Panc1 (cell line): ENCODE results near the gene NXPE3. TPM values are rescaled to one million over a fixed set of nuclear protein-coding genes. Genes with fewer than 3 reads are reported as not detected.
"Not testable (repeated sequence)": the region's sequence is repeated elsewhere in the genome, so short reads cannot be mapped to it uniquely, and the experiment has no call there.

Experiments
- ATAC-seq: fragments of 200-7000 bp; cut with Tn5 transposase; 2 replicates; pipeline ENCODE4 v1.9.1; 2020; ENCODE audit warnings: mild to moderate bottlenecking, moderate library complexity
- BruUV-seq: library from RNA; stranded (reverse); fragments of 400-500 nt; replicated peaks from 2 replicates; lab custom pipeline; 2021; lab: Mats Ljungman, UMichigan
- CTCF ChIA-PET: fragments of 300-600 bp; sonication (Branson Sonifier 250); formaldehyde crosslinking; loops from one replicate; lab custom pipeline; 2022; ENCODE audit warnings: antibody characterized with exemption; lab: Charles Lee
- POLR2A ChIA-PET: fragments of 300-600 bp; sonication (Branson Sonifier 250); formaldehyde crosslinking; loops from one replicate; lab custom pipeline; 2022; ENCODE audit warnings: antibody characterized with exemption; lab: Charles Lee
- DNase-seq: peaks from one replicate; pipeline ENCODE4 v3.0.0-alpha.2; 2010; ENCODE audit warnings: low read depth, low spot score
- H3K27ac ChIP-seq: 2 replicates; pipeline ENCODE4 v1.5.1; 2011; ENCODE audit warnings: mild to moderate bottlenecking, low read length, inconsistent platforms
- H3K27me3 ChIP-seq: fragments of 200-500 bp; sonication (Bioruptor generic); 2 replicates; pipeline ENCODE4 v1.6.0; 2014; ENCODE audit warnings: low read length, inconsistent platforms; ENCODE audit not compliant: control insufficient read depth, insufficient read depth
- H3K36me3 ChIP-seq: fragments of 200-500 bp; sonication (Bioruptor generic); 2 replicates; pipeline ENCODE4 v1.5.1; 2014; ENCODE audit warnings: inconsistent platforms, mild to moderate bottlenecking, low read length, moderate library complexity; ENCODE audit not compliant: control insufficient read depth, insufficient read depth
- H3K4me1 ChIP-seq: 2 replicates; pipeline ENCODE4 v1.5.1; 2011; ENCODE audit warnings: inconsistent platforms, mild to moderate bottlenecking, low read length, moderate library complexity; ENCODE audit not compliant: control insufficient read depth, insufficient read depth
- H3K4me3 ChIP-seq, 2 experiments: 2 replicates each; pipeline ENCODE4 v1.5.1; 2011 to 2012; ENCODE audit warnings: low read depth in 2 of 2, low read length in 2 of 2, mild to moderate bottlenecking in 2 of 2, inconsistent platforms in 1 of 2, moderate library complexity in 1 of 2
- H3K9me3 ChIP-seq: fragments of 200-500 bp; sonication (Bioruptor generic); 2 replicates; pipeline ENCODE4 v1.5.1; 2014; ENCODE audit warnings: low read depth, mild to moderate bottlenecking, inconsistent platforms, low read length, moderate library complexity; ENCODE audit not compliant: control insufficient read depth, insufficient read depth
- POLR2AphosphoS5 ChIP-seq: IDR thresholded peaks from 2 replicates; pipeline ENCODE4 v1.6.1; 2012; ENCODE audit warnings: mild to moderate bottlenecking, low read depth, low read length, moderate library complexity
- SIN3A ChIP-seq: IDR thresholded peaks from 2 replicates; pipeline ENCODE4 v1.6.1; 2012; ENCODE audit warnings: low read depth, mild to moderate bottlenecking, low read length, moderate library complexity, borderline replicate concordance; ENCODE audit not compliant: insufficient read depth
- TCF7L2 ChIP-seq: IDR thresholded peaks from 2 replicates; pipeline ENCODE4 v1.6.1; 2011; ENCODE audit warnings: mild to moderate bottlenecking, low read depth, low read length, inconsistent platforms
- in situ Hi-C: cut with HindIII; loops from 2 replicates; pipeline ENCODE4 v1.10.0; 2016; ENCODE audit warnings: low sequenced_read_pairs, low pct_unique_long_range_greater_than_20kb
- intact Hi-C: fragments of 100-400 bp; cut with micrococcal nuclease; formaldehyde crosslinking; loops from one replicate; pipeline ENCODE4 v1.10.0; 2022; ENCODE audit not compliant: unreplicated experiment
- total RNA-seq: library from RNA; stranded (reverse); gene quantifications from one replicate; pipeline ENCODE4 v1.2.1, GENCODE V29; 2021; ENCODE audit not compliant: unreplicated experiment
- TF ChIP-seq, protein P1 (sequence below): fragments of 450-650 bp; IDR thresholded peaks from 2 replicates; pipeline ENCODE4 v1.5.1; 2017; ENCODE audit warnings: mild to moderate bottlenecking
- TF ChIP-seq, protein P2 (sequence below), 2 experiments: IDR thresholded peaks; 2 replicates each; pipeline ENCODE4 v1.6.1; 2011 to 2012; ENCODE audit warnings: low read depth in 2 of 2, control low read depth in 1 of 2, low read length in 1 of 2, mild to moderate bottlenecking in 1 of 2, moderate library complexity in 1 of 2; ENCODE audit not compliant: insufficient read depth in 1 of 2

The NXPE3 gene
- total RNA-seq, 1 experiment from 2014 or later = 30.4 TPM

DNA sequence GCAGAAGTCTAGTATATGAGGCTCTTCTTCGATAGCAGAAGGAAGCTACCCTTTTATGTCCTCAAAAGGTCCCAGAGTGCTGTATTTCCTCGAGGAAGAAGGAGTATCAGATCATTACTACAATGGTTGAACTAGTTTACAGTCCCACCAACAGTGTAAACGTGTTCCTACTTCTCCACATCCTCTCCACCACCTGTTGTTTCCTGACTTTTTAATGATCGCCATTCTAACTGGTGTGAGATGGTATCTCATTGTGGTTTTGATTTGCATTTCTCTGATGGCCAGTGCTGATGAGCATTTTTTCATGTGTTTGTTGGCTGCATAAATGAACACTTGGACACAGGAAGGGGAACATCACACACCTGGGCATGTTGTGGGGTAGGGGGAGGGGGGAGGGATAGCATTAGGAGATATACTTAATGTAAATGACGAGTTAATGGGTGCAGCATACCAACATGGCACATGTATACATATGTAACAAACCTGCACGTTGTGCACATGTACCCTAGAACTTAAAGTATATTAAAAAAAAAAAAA is 1.2 kb upstream of the NXPE3 start:
- DNase-seq, H3K27me3 ChIP-seq, H3K4me3 ChIP-seq, H3K36me3 ChIP-seq, POLR2A ChIA-PET, H3K27ac ChIP-seq, intact Hi-C loops, ATAC-seq, BruUV-seq, CTCF ChIA-PET, in situ Hi-C loops, H3K9me3 ChIP-seq: not testable (repeated sequence)
- peaks cover 23% of the 10 kb centered on the region for H3K4me1 ChIP-seq

DNA sequence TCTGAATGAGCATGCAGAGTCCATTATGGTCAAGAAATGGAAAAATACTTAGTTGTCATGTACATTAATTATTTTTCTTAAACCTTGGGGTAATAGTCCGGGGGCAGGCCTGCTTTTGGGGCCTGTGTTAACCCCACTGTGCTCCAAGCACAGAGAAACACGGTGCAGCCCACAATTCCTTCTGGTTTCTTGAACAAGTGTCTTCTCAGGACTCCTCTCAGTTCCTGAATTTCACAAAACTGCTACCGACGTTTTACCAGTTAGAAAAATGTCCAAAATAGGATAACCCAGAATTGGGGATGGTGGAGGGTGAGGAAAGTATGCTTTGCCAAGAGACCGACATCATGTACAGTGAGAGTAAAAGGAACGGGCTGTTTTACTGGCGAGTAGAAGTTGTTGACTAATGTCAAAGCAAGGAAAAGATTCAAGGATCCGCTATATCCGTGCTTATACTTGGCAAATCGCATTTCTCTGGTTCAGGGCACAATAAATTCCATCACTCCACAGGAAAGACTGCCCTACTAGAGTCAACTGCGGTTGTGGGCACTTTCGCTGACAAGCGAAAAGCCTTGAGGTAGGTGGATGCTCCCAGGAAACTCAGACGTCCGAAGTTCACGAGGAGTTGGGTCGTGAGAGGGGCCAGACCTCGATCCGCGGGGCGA is 495 bp upstream of the NXPE3 start:
- peak; percentile 35 for DNase-seq
- 0 out of 2 replicates have a peak, but pooled peaks cover 3% of the 10 kb centered on the region for H3K36me3 ChIP-seq
- H3K27ac ChIP-seq = peak overlapping the region; percentile 91
- ATAC-seq = peak; percentile 32
- intact Hi-C loops (no loop called here), in situ Hi-C loops (no loop called here)
- TF ChIP-seq SIN3A (no peak), POLR2AphosphoS5 (no peak), TCF7L2 (no peak)
- TF ChIP-seq, protein P1, sequence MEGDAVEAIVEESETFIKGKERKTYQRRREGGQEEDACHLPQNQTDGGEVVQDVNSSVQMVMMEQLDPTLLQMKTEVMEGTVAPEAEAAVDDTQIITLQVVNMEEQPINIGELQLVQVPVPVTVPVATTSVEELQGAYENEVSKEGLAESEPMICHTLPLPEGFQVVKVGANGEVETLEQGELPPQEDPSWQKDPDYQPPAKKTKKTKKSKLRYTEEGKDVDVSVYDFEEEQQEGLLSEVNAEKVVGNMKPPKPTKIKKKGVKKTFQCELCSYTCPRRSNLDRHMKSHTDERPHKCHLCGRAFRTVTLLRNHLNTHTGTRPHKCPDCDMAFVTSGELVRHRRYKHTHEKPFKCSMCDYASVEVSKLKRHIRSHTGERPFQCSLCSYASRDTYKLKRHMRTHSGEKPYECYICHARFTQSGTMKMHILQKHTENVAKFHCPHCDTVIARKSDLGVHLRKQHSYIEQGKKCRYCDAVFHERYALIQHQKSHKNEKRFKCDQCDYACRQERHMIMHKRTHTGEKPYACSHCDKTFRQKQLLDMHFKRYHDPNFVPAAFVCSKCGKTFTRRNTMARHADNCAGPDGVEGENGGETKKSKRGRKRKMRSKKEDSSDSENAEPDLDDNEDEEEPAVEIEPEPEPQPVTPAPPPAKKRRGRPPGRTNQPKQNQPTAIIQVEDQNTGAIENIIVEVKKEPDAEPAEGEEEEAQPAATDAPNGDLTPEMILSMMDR = no peak
- TF ChIP-seq, protein P2, sequence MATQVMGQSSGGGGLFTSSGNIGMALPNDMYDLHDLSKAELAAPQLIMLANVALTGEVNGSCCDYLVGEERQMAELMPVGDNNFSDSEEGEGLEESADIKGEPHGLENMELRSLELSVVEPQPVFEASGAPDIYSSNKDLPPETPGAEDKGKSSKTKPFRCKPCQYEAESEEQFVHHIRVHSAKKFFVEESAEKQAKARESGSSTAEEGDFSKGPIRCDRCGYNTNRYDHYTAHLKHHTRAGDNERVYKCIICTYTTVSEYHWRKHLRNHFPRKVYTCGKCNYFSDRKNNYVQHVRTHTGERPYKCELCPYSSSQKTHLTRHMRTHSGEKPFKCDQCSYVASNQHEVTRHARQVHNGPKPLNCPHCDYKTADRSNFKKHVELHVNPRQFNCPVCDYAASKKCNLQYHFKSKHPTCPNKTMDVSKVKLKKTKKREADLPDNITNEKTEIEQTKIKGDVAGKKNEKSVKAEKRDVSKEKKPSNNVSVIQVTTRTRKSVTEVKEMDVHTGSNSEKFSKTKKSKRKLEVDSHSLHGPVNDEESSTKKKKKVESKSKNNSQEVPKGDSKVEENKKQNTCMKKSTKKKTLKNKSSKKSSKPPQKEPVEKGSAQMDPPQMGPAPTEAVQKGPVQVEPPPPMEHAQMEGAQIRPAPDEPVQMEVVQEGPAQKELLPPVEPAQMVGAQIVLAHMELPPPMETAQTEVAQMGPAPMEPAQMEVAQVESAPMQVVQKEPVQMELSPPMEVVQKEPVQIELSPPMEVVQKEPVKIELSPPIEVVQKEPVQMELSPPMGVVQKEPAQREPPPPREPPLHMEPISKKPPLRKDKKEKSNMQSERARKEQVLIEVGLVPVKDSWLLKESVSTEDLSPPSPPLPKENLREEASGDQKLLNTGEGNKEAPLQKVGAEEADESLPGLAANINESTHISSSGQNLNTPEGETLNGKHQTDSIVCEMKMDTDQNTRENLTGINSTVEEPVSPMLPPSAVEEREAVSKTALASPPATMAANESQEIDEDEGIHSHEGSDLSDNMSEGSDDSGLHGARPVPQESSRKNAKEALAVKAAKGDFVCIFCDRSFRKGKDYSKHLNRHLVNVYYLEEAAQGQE (IDR thresholded peaks at IDR 0.05; ENCODE audit: insufficient read depth in 1 of 2, low read depth in 2 of 2, low read length in 1 of 2) = no peak
- peak overlapping the region; percentile 70 to 76 for H3K4me3 ChIP-seq
- H3K4me1 ChIP-seq = peaks cover 23% of the 10 kb centered on the region
- CTCF ChIA-PET = interaction anchor here (0.6 kb wide), 1 partner anchor 27 kb away, joined by 4 read pairs; no protein-coding TSS in a partner anchor
- no peaks in the 10 kb centered on the region for H3K9me3 ChIP-seq
- POLR2A ChIA-PET = interaction anchor here (0.7 kb wide), 2 partner anchors 35 to 637 kb away, joined by 3 to 4 read pairs; no protein-coding TSS in a partner anchor
- H3K27me3 ChIP-seq = no peaks in the 10 kb centered on the region
- no TSS peak for BruUV-seq
